GM23248 (cell line): ENCODE data around the gene CEP112.

Source experiments
- EZH2 ChIP-seq: fragments of 200-600 bp; sonication (generic); IDR thresholded peaks from 2 replicates; pipeline ENCODE4 v1.6.1; 2018; ENCODE audit warnings: antibody characterized with exemption, mild to moderate bottlenecking; ENCODE audit not compliant: insufficient read depth, poor library complexity, severe bottlenecking
- EZH2phosphoT487 ChIP-seq: fragments of 200-600 bp; sonication (generic); IDR thresholded peaks from 2 replicates; pipeline ENCODE4 v1.6.1; 2018; ENCODE audit warnings: antibody characterized with exemption, moderate library complexity, mild to moderate bottlenecking, low read depth; ENCODE audit not compliant: insufficient read depth

- TF ChIP-seq EZH2 (no peak), EZH2phosphoT487 (no peak)
These were observed 384.6 kb downstream of the CEP112 start for GRCh38 chr17:65807361-65807760.
